SK-N-SH (cell line): ENCODE data around the gene B4GALNT3.

Experiments
- CTCF ChIP-seq: fragments of 200-600 bp; sonication (generic); IDR thresholded peaks from 2 replicates; pipeline ENCODE4 v1.6.1; 2017; ENCODE audit warnings: antibody characterized with exemption, mild to moderate bottlenecking, moderate library complexity
- EP300 ChIP-seq, 2 experiments: IDR thresholded peaks; 2 replicates each; pipeline versions ENCODE4 v1.4.0 to v1.6.1; 2012; ENCODE audit warnings: borderline replicate concordance in 1 of 2, low read depth in 1 of 2, low read length in 1 of 2
- FOXM1 ChIP-seq: IDR thresholded peaks from 2 replicates; pipeline ENCODE4 v1.4.0; 2012; ENCODE audit warnings: low read depth, mild to moderate bottlenecking
- IRF3 ChIP-seq: fragments of 150-350 bp; IDR thresholded peaks from 2 replicates; pipeline ENCODE4 v1.6.1; 2016; ENCODE audit warnings: mild to moderate bottlenecking, low read depth, low read length
- JUND ChIP-seq: IDR thresholded peaks from 2 replicates; pipeline ENCODE4 v1.4.0; 2012
- POLR2AphosphoS5 ChIP-seq: IDR thresholded peaks from 2 replicates; pipeline ENCODE4 v1.6.1; 2012; ENCODE audit warnings: low read depth, low read length
- RCOR1 ChIP-seq: fragments of 150-350 bp; IDR thresholded peaks from 2 replicates; pipeline ENCODE4 v1.6.1; 2017; ENCODE audit warnings: antibody characterized with exemption, low read length
- SIN3A ChIP-seq: IDR thresholded peaks from 2 replicates; pipeline ENCODE4 v1.6.1; 2012; ENCODE audit warnings: low read depth, mild to moderate bottlenecking, low read length, moderate library complexity, borderline replicate concordance

GRCh38 chr12:464484-465267, 4.9 kb downstream of the B4GALNT3 start:
- TF ChIP-seq JUND (no peak), CTCF (no peak), POLR2AphosphoS5 (no peak), EP300 (IDR thresholded peaks at IDR 0.05; ENCODE audit: borderline replicate concordance in 1 of 2, low read depth in 1 of 2, low read length in 1 of 2) (no peak), RCOR1 (no peak), FOXM1 (no peak), SIN3A (no peak), IRF3 (no peak)
